ENCODE data around the gene KLK15. TPM values are rescaled to one million over a fixed set of nuclear protein-coding genes. Genes with fewer than 3 reads are reported as not detected.
A peak's percentile ranks its signal among the peaks of the same experiment; 100 is the strongest.

The KLK15 gene
- total RNA-seq, 1 donor from 2014 or later, result not detected

DNA sequence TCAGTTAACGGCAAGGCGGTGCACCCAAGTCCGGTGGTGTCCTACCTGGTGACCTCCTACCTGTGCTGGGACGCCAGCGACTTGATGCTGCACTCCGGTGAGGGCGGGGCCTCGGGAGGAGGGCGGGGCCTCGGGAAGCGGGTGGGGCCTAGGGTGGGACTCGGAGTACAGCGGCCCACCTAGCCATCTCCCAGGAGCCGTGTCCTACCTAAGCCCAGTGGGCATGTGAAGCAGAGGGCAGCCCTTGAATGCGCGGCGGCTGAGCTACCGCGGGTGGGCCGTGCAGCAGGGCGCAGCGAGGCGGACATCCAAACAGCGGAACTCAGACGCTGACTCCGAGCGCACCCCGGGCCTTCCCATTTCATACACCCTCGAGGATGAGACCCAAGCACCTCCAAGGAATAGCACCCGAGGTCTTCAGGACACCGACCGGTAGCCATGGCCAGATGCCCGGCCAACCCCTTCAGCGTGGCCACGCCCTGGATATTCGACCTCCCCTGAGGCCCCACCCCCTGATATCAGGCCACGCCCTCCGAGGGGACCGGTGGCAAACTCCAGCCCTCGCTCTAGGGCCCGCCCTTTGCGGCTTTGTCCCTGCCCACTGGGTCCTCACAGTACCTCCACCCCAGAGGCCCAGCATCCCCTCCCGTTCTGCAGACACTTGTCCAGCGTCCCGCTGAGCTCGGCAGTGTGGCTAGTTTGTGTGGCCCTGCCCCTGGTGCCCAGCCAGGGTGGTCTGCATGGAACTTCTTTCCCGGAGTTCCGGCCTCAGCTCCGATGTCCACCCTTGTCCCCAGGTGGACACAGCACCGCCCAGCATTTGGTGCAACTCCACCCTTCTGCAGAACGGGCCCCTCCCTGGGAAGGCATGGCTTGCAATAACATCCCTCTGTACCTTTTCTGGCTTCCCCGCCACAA, 15.2 kb downstream of the KLK15 start:
- no peak overlapping the region for H3K27ac ChIP-seq
- Mint-ChIP-seq H3K27ac (no peak overlapping the region), H3K36me3 (no peaks in the 10 kb centered on the region), H3K4me1 (peaks cover 12% of the 10 kb centered on the region), H3K27me3 (ENCODE audit: insufficient read depth, low read depth) (peaks cover 61% of the 10 kb centered on the region), H3K9me3 (peaks cover 14% of the 10 kb centered on the region), H3K4me3 (peak overlapping the region; percentile 80)
- H3K9ac ChIP-seq, result no peak overlapping the region
- H3F3A ChIP-seq (ENCODE audit: low read depth), result no peaks in the 10 kb centered on the region
- H3K9me3 ChIP-seq (ENCODE audit: low read depth), result no peaks in the 10 kb centered on the region
- H3K4me3 ChIP-seq, result peak overlapping the region; percentile 62
- H4K20me1 ChIP-seq (ENCODE audit: low read depth), result no peaks in the 10 kb centered on the region
- H3K4me1 ChIP-seq, result no peaks in the 10 kb centered on the region
- peaks cover 89% of the 10 kb centered on the region for H3K27me3 ChIP-seq
- no peaks in the 10 kb centered on the region for H3K79me2 ChIP-seq (ENCODE audit: low read depth)
- no peaks in the 10 kb centered on the region for H3K36me3 ChIP-seq
- H2AFZ ChIP-seq (replicated peaks), result peak overlapping the region; percentile 99
- DNase-seq (ENCODE audit: low spot score), result peak; percentile 92
- H3K4me2 ChIP-seq, result peak overlapping the region; percentile 83
- TF ChIP-seq EZH2phosphoT487 (IDR thresholded peaks at IDR 0.05) (no peak), EZH2 (IDR thresholded peaks at IDR 0.05) (no peak)
- TF ChIP-seq, protein P1, sequence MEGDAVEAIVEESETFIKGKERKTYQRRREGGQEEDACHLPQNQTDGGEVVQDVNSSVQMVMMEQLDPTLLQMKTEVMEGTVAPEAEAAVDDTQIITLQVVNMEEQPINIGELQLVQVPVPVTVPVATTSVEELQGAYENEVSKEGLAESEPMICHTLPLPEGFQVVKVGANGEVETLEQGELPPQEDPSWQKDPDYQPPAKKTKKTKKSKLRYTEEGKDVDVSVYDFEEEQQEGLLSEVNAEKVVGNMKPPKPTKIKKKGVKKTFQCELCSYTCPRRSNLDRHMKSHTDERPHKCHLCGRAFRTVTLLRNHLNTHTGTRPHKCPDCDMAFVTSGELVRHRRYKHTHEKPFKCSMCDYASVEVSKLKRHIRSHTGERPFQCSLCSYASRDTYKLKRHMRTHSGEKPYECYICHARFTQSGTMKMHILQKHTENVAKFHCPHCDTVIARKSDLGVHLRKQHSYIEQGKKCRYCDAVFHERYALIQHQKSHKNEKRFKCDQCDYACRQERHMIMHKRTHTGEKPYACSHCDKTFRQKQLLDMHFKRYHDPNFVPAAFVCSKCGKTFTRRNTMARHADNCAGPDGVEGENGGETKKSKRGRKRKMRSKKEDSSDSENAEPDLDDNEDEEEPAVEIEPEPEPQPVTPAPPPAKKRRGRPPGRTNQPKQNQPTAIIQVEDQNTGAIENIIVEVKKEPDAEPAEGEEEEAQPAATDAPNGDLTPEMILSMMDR (IDR thresholded peaks at IDR 0.05), result no peak

DNA sequence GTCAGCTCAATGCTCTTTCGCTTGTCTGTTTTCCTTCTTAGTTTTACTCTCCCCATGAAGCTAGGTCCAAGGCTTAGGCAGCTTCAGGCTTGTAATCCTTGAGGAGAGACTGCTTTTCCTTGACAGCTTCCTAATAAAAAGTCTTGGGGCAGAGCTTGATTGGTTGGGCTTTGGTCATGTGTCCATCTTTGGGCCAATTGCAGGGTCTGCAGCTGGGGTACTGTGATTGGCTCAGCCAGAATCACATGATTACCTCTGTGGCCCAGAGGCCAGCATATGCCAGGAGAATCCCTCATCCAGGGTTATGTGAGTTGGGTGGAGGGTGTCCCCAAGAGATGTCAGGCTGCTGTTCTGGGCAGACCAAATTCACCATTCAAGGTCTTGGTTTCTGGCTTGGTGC, 17.9 kb downstream of the KLK15 start:
- H3K4me3 ChIP-seq, result no peak overlapping the region
- no peak overlapping the region for H3K9ac ChIP-seq
- H4K20me1 ChIP-seq (ENCODE audit: low read depth), result no peaks in the 10 kb centered on the region
- TF ChIP-seq, protein P1 (IDR thresholded peaks at IDR 0.05), result no peak
- TF ChIP-seq EZH2 (IDR thresholded peaks at IDR 0.05) (no peak), EZH2phosphoT487 (IDR thresholded peaks at IDR 0.05) (no peak)
- Mint-ChIP-seq H3K27ac (no peak overlapping the region), H3K4me1 (peaks cover 9% of the 10 kb centered on the region), H3K4me3 (no peak overlapping the region), H3K27me3 (ENCODE audit: insufficient read depth, low read depth) (peaks cover 46% of the 10 kb centered on the region), H3K9me3 (peaks cover 18% of the 10 kb centered on the region), H3K36me3 (no peaks in the 10 kb centered on the region)
- H3K4me1 ChIP-seq, result no peaks in the 10 kb centered on the region
- H3F3A ChIP-seq (ENCODE audit: low read depth), result no peaks in the 10 kb centered on the region
- DNase-seq (ENCODE audit: low spot score), result no peak
- no peak overlapping the region for H3K4me2 ChIP-seq
- no peaks in the 10 kb centered on the region for H3K36me3 ChIP-seq
- no peak overlapping the region for H2AFZ ChIP-seq (replicated peaks)
- H3K27me3 ChIP-seq, result peaks cover 69% of the 10 kb centered on the region
- no peaks in the 10 kb centered on the region for H3K9me3 ChIP-seq (ENCODE audit: low read depth)
- no peaks in the 10 kb centered on the region for H3K79me2 ChIP-seq (ENCODE audit: low read depth)
- H3K27ac ChIP-seq, result no peak overlapping the region

DNA sequence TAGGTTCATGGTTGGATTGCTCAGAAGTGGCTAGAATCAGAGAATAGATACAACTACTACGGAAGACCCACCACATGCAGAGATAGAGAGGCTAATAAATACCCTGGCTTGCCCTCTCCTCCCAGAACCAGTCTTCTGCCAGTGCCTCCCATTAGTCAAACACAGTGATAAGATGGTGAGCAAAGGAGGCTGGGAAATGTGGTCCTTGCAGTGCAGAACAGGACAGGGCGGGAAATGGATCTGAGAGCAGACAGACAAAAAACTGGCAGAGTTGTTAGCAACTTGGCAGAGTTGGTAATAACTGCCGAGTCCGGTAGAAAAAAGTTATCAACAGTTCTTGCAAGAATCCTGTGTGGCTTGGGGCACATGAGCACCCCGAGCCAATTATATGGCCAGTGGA, 18.5 kb downstream of the KLK15 start:
- H3K27ac Mint-ChIP-seq, result no peak overlapping the region
- Histone ChIP-seq H3K27ac (no peak overlapping the region), H3K4me1 (no peaks in the 10 kb centered on the region), H3K36me3 (no peaks in the 10 kb centered on the region), H3K9me3 (ENCODE audit: low read depth) (no peaks in the 10 kb centered on the region), H4K20me1 (ENCODE audit: low read depth) (no peaks in the 10 kb centered on the region), H3K4me3 (no peak overlapping the region), H3K79me2 (ENCODE audit: low read depth) (no peaks in the 10 kb centered on the region), H3K27me3 (peaks cover 68% of the 10 kb centered on the region), H3F3A (ENCODE audit: low read depth) (no peaks in the 10 kb centered on the region), H2AFZ (replicated peaks) (no peak overlapping the region), H3K9ac (no peak overlapping the region), H3K4me2 (no peak overlapping the region)
- H3K36me3 Mint-ChIP-seq, result no peaks in the 10 kb centered on the region
- TF ChIP-seq EZH2phosphoT487 (IDR thresholded peaks at IDR 0.05), result no peak
- TF ChIP-seq, protein P1 (IDR thresholded peaks at IDR 0.05), result no peak
- TF ChIP-seq EZH2 (IDR thresholded peaks at IDR 0.05), result no peak
- no peak overlapping the region for H3K4me3 Mint-ChIP-seq
- no peak for DNase-seq (ENCODE audit: low spot score)
- H3K4me1 Mint-ChIP-seq, result peaks cover 6% of the 10 kb centered on the region
- H3K9me3 Mint-ChIP-seq, result peaks cover 19% of the 10 kb centered on the region
- H3K27me3 Mint-ChIP-seq (ENCODE audit: insufficient read depth, low read depth), result peaks cover 43% of the 10 kb centered on the region
